ENCODE results near the gene SYNJ2. TPM values are rescaled to one million over a fixed set of nuclear protein-coding genes. Genes with fewer than 3 reads are reported as not detected.

The SYNJ2 gene
- total and polyA plus RNA-seq, 2 experiments from 2014 or later: 20.5 to 28.6 TPM

DNA sequence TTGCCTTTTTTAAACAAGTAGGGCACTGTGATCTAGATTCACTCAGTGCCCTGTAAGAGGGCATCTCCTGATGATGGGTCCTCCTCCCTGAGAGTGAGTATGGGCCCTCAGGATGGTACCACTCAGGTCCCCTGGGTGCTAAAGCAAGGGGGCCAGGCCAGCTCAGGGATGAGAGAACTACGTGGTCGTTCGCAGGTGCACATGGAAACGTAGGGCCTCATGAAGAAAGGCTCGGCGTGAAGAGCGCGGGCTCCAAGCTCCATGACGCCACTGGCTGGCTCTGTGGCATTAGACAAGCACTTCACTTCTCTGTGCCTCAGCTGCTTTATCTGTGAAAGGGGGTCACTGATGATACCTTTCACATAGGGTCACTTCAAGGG lies 50.7 kb downstream of the SYNJ2 start:
- Histone ChIP-seq H3K4me2 (ENCODE audit: unreplicated experiment) (peak overlapping the region; percentile 48), H3K9me2 (ENCODE audit: insufficient read depth) (no peaks in the 10 kb centered on the region), H4K20me1 (ENCODE audit: insufficient read depth) (no peaks in the 10 kb centered on the region), H3K36me3 (ENCODE audit: low read depth) (peaks cover 11% of the 10 kb centered on the region; the same call in 1 of the 2 replicates), H3K27me3 (replicated peaks; ENCODE audit: insufficient read depth) (no peaks in the 10 kb centered on the region), H3K4me1 (ENCODE audit: insufficient read depth) (peaks cover 27% of the 10 kb centered on the region), H3K4me3 (peak overlapping the region; percentile 7; the same call in 1 of the 2 replicates), H3K9me3 (ENCODE audit: low read depth) (no peaks in the 10 kb centered on the region), H2AFZ (no peak overlapping the region), H3K9ac (peak overlapping the region; percentile 83), H3K79me2 (ENCODE audit: insufficient read depth) (peaks cover 68% of the 10 kb centered on the region), H3F3A (ENCODE audit: insufficient read depth) (peaks cover 52% of the 10 kb centered on the region), H3K27ac (peak overlapping the region; percentile 96)
- in situ Hi-C loops (cut with MboI): no loop called here
- no peak for DNase-seq
- TF ChIP-seq EZH2phosphoT487 (IDR thresholded peaks at IDR 0.05; ENCODE audit: insufficient read depth, low read depth) (no peak), EZH2 (IDR thresholded peaks at IDR 0.05; ENCODE audit: insufficient read depth, poor library complexity, severe bottlenecking) (no peak)
- WGBS, 2 experiments (ENCODE audit: low coverage in 1 of 2, low lambda C conversion rate in 2 of 2, missing lambda C conversion rate in 2 of 2): 86 to 92% methylated on average over 9 of the region's 9 CpGs

DNA sequence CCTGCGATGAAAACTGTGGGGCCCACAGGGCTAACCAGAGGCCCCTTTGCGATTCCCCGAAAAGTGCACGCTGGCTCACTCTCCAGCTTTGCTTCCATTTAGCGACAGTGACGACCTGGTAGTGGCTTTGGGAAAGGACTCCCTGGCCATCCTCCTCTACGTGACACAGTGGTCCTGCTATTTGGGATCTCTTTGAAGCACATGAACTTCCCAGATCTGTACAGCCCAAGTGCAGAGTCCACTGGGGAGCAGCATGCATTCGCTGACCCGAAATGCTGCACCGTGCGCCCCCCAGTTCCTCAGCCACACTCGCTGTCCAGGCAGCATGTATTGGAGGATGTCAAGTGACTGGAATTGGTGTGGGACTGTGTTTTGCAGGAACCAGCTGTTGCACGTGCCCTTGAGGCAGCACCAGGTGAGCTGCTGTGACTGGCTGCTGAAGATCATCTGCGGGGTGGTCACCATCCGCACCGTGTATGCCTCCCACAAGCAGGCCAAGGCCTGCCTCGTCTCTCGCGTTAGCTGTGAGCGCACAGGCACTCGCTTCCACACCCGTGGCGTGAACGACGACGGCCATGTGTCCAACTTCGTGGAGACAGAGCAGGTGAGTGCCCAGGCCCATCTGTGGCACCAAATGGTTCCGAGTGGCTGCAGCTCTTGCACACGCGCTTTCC lies 51.6 kb downstream of the SYNJ2 start:
- no peak for DNase-seq
- WGBS, 2 experiments (ENCODE audit: low coverage in 1 of 2, low lambda C conversion rate in 2 of 2, missing lambda C conversion rate in 2 of 2): 93 to 96% methylated on average over 30 of the region's 30 CpGs
- Histone ChIP-seq H3K9me2 (ENCODE audit: insufficient read depth) (no peaks in the 10 kb centered on the region), H3K27me3 (replicated peaks; ENCODE audit: insufficient read depth) (no peaks in the 10 kb centered on the region), H3K36me3 (ENCODE audit: low read depth) (peaks cover 11% of the 10 kb centered on the region; the same call in 1 of the 2 replicates), H3K4me1 (ENCODE audit: insufficient read depth) (peaks cover 27% of the 10 kb centered on the region), H3K79me2 (ENCODE audit: insufficient read depth) (peaks cover 67% of the 10 kb centered on the region), H3K9ac (peak overlapping the region; percentile 83), H3K27ac (peak overlapping the region; percentile 96), H4K20me1 (ENCODE audit: insufficient read depth) (no peaks in the 10 kb centered on the region), H3F3A (ENCODE audit: insufficient read depth) (peaks cover 52% of the 10 kb centered on the region), H3K4me3 (no peak overlapping the region), H2AFZ (no peak overlapping the region), H3K9me3 (ENCODE audit: low read depth) (no peaks in the 10 kb centered on the region), H3K4me2 (ENCODE audit: unreplicated experiment) (no peak overlapping the region)
- TF ChIP-seq EZH2 (IDR thresholded peaks at IDR 0.05; ENCODE audit: insufficient read depth, poor library complexity, severe bottlenecking) (no peak), EZH2phosphoT487 (IDR thresholded peaks at IDR 0.05; ENCODE audit: insufficient read depth, low read depth) (no peak)
- in situ Hi-C loops (cut with MboI): no loop called here

DNA sequence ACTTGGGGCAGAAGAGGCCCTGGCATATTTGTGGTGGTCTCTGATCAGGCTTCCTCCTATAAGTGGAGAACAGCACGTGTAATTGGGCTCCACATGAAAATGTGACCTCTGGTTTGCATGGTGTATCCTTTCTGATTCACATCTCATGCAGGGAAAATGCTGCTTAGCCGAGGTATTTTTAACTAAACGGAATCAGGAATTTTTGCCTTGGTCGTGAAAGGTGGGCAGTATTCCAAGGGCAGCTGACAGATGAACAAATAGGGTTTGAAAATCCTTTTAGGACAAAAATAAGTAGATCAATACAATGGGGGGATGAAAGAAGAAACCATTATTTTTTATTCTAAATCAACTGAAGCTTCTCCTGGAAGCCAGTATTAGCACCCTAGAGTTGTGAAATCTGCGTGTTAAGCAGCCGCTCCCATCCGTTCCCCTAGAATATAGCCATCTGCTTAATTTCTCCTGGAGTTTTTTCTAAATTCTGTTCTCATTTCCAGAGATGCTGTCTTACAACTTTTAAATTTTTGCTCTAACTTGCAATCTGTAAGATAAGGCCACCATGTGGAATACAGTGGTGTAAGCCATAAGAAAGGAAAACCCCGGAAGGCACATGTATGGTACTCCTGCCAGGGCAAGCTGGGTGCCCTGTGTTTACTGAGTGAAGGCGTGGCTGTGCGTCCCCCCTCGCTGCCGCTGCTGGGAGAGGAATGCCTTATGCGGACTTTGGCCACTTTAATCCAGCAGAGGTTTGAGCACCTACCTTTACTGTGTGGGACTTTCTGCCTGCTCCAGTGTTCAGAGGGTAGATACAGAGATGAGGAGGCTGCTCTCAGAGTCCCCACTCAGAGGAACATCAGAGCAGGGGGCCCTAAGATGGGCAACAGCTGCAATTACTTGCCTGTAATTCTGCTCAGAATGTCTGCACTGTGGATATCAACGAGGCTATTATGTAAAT lies 52.4 kb downstream of the SYNJ2 start:
- no peak overlapping the region for H3K4me2 ChIP-seq (ENCODE audit: unreplicated experiment)
- H3F3A ChIP-seq (ENCODE audit: insufficient read depth): peaks cover 52% of the 10 kb centered on the region
- H3K27me3 ChIP-seq (replicated peaks; ENCODE audit: insufficient read depth): no peaks in the 10 kb centered on the region
- peak overlapping the region; percentile 96 for H3K27ac ChIP-seq
- no peak overlapping the region for H3K4me3 ChIP-seq
- H4K20me1 ChIP-seq (ENCODE audit: insufficient read depth): no peaks in the 10 kb centered on the region
- peaks cover 27% of the 10 kb centered on the region for H3K4me1 ChIP-seq (ENCODE audit: insufficient read depth)
- peak overlapping the region; percentile 53 for H3K9ac ChIP-seq
- TF ChIP-seq EZH2phosphoT487 (IDR thresholded peaks at IDR 0.05; ENCODE audit: insufficient read depth, low read depth) (no peak), EZH2 (IDR thresholded peaks at IDR 0.05; ENCODE audit: insufficient read depth, poor library complexity, severe bottlenecking) (no peak)
- H3K9me2 ChIP-seq (ENCODE audit: insufficient read depth): no peaks in the 10 kb centered on the region
- peaks cover 11% of the 10 kb centered on the region; the same call in 1 of the 2 replicates for H3K36me3 ChIP-seq (ENCODE audit: low read depth)
- H3K79me2 ChIP-seq (ENCODE audit: insufficient read depth): peaks cover 67% of the 10 kb centered on the region
- no peak overlapping the region for H2AFZ ChIP-seq
- H3K9me3 ChIP-seq (ENCODE audit: low read depth): no peaks in the 10 kb centered on the region
- in situ Hi-C loops (cut with MboI): no loop called here
- DNase-seq: peak; percentile 49
- 54 to 58% methylated on average over 14 of the region's 14 CpGs for WGBS, 2 experiments (ENCODE audit: low coverage in 1 of 2, low lambda C conversion rate in 2 of 2, missing lambda C conversion rate in 2 of 2)

DNA sequence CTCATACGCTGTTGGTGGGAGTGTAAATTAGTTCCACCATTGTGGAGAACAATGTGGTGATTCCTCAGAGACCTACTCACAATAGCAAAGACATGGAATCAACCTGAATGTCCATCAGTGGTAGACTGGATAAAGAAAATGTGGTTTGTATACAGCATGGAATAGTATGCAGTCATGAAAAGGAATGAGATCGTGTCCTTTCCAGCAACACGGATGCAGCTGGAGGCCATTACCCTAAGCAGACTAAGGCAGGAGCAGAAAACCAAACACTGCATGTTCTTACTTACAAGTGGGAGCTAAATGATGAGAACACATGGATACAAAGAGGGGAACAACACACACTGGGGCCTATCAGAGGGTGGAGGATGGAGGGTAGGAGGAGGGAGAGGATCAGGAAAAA lies 54.6 kb downstream of the SYNJ2 start:
- Histone ChIP-seq H4K20me1 (ENCODE audit: insufficient read depth) (no peaks in the 10 kb centered on the region), H3K79me2 (ENCODE audit: insufficient read depth) (peaks cover 75% of the 10 kb centered on the region), H3K9me3 (ENCODE audit: low read depth) (no peaks in the 10 kb centered on the region), H3K4me2 (ENCODE audit: unreplicated experiment) (no peak overlapping the region), H3K27me3 (replicated peaks; ENCODE audit: insufficient read depth) (no peaks in the 10 kb centered on the region), H3K4me3 (no peak overlapping the region), H3K27ac (no peak overlapping the region), H3K4me1 (ENCODE audit: insufficient read depth) (peaks cover 37% of the 10 kb centered on the region), H3F3A (ENCODE audit: insufficient read depth) (peaks cover 48% of the 10 kb centered on the region), H3K36me3 (ENCODE audit: low read depth) (peaks cover 11% of the 10 kb centered on the region; the same call in 1 of the 2 replicates), H2AFZ (no peak overlapping the region), H3K9ac (no peak overlapping the region), H3K9me2 (ENCODE audit: insufficient read depth) (no peaks in the 10 kb centered on the region)
- TF ChIP-seq EZH2phosphoT487 (IDR thresholded peaks at IDR 0.05; ENCODE audit: insufficient read depth, low read depth) (no peak), EZH2 (IDR thresholded peaks at IDR 0.05; ENCODE audit: insufficient read depth, poor library complexity, severe bottlenecking) (no peak)
- 98% methylated on average over 3 of the region's 3 CpGs for WGBS, 2 experiments (ENCODE audit: low coverage in 1 of 2, low lambda C conversion rate in 2 of 2, missing lambda C conversion rate in 2 of 2)
- DNase-seq: no peak
- in situ Hi-C loops (cut with MboI): no loop called here
